Left colon (tissue), 2 donors: ENCODE results near the gene TIGD2. TPM values are rescaled to one million over a fixed set of nuclear protein-coding genes. Genes with fewer than 3 reads are reported as not detected.
"Not testable (repeated sequence)": the region's sequence is repeated elsewhere in the genome, so short reads cannot be mapped to it uniquely, and the experiment has no call there.

Experiments used
- ATAC-seq: fragments of 200-7000 bp; cut with Tn5 transposase; one replicate; pipeline ENCODE4 v1.9.1; 2020; ENCODE audit warnings: mild to moderate bottlenecking, moderate library complexity
- DNase-seq, 2 donors: peaks; one replicate each; pipeline ENCODE4 v3.0.0-alpha.2; 2020
- intact Hi-C, 2 donors: fragments of 100-400 bp; cut with DNase I in 1 of 2; cut with micrococcal nuclease in 1 of 2; formaldehyde crosslinking; loops; one replicate each; pipeline versions ENCODE4 v1.11.2 to v1.14.0; 2022; cut with DNase I, micrococcal nuclease
- total RNA-seq, 2 donors: library from RNA; stranded (reverse); fragmentation: NEBNext Ultra II Directional; extraction: Animal tissue kit (Norgen Biotek cat#: 25700); gene quantifications; one replicate each; pipeline ENCODE4 v1.2.1, GENCODE V29; 2021
- donor health status: DM: no; HTN: no; CAD: no.
- donor health status: DM: yes; HTN: yes; CAD: no.

TIGD2 gene
- total RNA-seq, 2 donors from 2014 or later: 5.2 to 5.3 TPM

GRCh38 chr4:89113415-89113814, 2.1 kb downstream of the TIGD2 start:
- ATAC-seq: no peak
- intact Hi-C loops: no loop called here
- DNase-seq: no peak

- ATAC-seq (no peak), DNase-seq (no peak)
- intact Hi-C loops: no loop called here
Observed at GRCh38 chr4:89114100-89114499, 2.8 kb downstream of the TIGD2 start.

- ATAC-seq: no peak
- intact Hi-C loops: no loop called here
- no peak for DNase-seq
Observed at GRCh38 chr4:89117115-89117514, 5.8 kb downstream of the TIGD2 start.

- intact Hi-C loops: no loop called here
- ATAC-seq (no peak), DNase-seq (no peak)
Observed at GRCh38 chr4:89119166-89119565, 7.8 kb downstream of the TIGD2 start.

GRCh38 chr4:89119836-89120235, 8.5 kb downstream of the TIGD2 start:
- ATAC-seq (no peak), DNase-seq (no peak)
- intact Hi-C loops: no loop called here

GRCh38 chr4:89121387-89122068, 10.2 kb downstream of the TIGD2 start:
- intact Hi-C loops: no loop called here
- ATAC-seq (no peak), DNase-seq (no peak)

GRCh38 chr4:89123451-89123851, 12.1 kb downstream of the TIGD2 start:
- DNase-seq (no peak), ATAC-seq (peak; percentile 87)
- intact Hi-C loops: no loop called here

- intact Hi-C loops: no loop called here
- DNase-seq (no peak), ATAC-seq (peak; percentile 40)
Observed at GRCh38 chr4:89125901-89126782, 14.8 kb downstream of the TIGD2 start.

- ATAC-seq: no peak
- intact Hi-C loops: no loop called here
Observed at GRCh38 chr4:89129080-89129640, 17.8 kb downstream of the TIGD2 start.

GRCh38 chr4:89134775-89135319, 23.5 kb downstream of the TIGD2 start:
- ATAC-seq: no peak

More at GRCh38 chr4:89129080-89129640, 17.8 kb downstream of the TIGD2 start:
- DNase-seq: no peak

GRCh38 chr4:89136525-89136924, 25.2 kb downstream of the TIGD2 start:
- ATAC-seq (no peak), DNase-seq (no peak)
- intact Hi-C loops: no loop called here

More at GRCh38 chr4:89134775-89135319, 23.5 kb downstream of the TIGD2 start:
- DNase-seq: no peak
- intact Hi-C loops: no loop called here

- DNase-seq: no peak
- no peak for ATAC-seq
- intact Hi-C loops: no loop called here
Observed at GRCh38 chr4:89137231-89137630, 25.9 kb downstream of the TIGD2 start.

- DNase-seq: no peak
- intact Hi-C loops: no loop called here
- no peak for ATAC-seq
Observed at GRCh38 chr4:89137695-89138094, 26.4 kb downstream of the TIGD2 start.

- DNase-seq: no peak
- ATAC-seq: no peak
- intact Hi-C loops: no loop called here
Observed at GRCh38 chr4:89140168-89140759, 28.9 kb downstream of the TIGD2 start.

GRCh38 chr4:89142691-89143669, 31.6 kb downstream of the TIGD2 start:
- ATAC-seq (no peak), DNase-seq (no peak)
- intact Hi-C loops: no loop called here

GRCh38 chr4:89144652-89145051, 33.3 kb downstream of the TIGD2 start:
- DNase-seq, ATAC-seq, intact Hi-C loops: not testable (repeated sequence)

GRCh38 chr4:89146196-89146595, 34.9 kb downstream of the TIGD2 start:
- intact Hi-C loops: no loop called here
- DNase-seq: no peak
- ATAC-seq: no peak

GRCh38 chr4:89152972-89153371, 41.6 kb downstream of the TIGD2 start:
- DNase-seq: no peak
- intact Hi-C loops: loop anchor here in 1 of 2 donors (10.0 kb wide), 1 partner anchor 282 kb away; no protein-coding TSS in a partner anchor
- ATAC-seq: no peak
